MCF 10A (cell line): ENCODE results near the gene PSMG3. TPM values are rescaled to one million over a fixed set of nuclear protein-coding genes. Genes with fewer than 3 reads are reported as not detected.

Source experiments
- BruUV-seq: library from RNA; stranded (reverse); fragments of 400-500 nt; replicated peaks from 2 replicates; lab custom pipeline; 2021; lab: Mats Ljungman, UMichigan
- CTCF ChIA-PET: fragments of 300-600 bp; sonication (Branson Sonifier 250); formaldehyde crosslinking; extraction: SDS; loops from one replicate; lab custom pipeline; 2021; ENCODE audit warnings: antibody characterized with exemption, inconsistent platforms; lab: Yijun Ruan, JAX
- POLR2A ChIA-PET: fragments of 300-600, 350-650 bp; sonication (Branson Sonifier 250); formaldehyde crosslinking; extraction: SDS; loops from one replicate; lab custom pipeline; 2020; ENCODE audit warnings: antibody characterized with exemption, inconsistent platforms; lab: Yijun Ruan, JAX
- DNase-seq: peaks from one replicate; pipeline ENCODE4 v3.0.0-alpha.2; 2018; ENCODE audit not compliant: unreplicated experiment
- H3K27ac Mint-ChIP-seq: one replicate; pipeline ENCODE4 v1.8.0; 2022; ENCODE audit warnings: mild to moderate bottlenecking, low read depth, mixed read lengths; ENCODE audit not compliant: unreplicated experiment
- H3K27me3 Mint-ChIP-seq: one replicate; pipeline ENCODE4 v1.8.0; 2022; ENCODE audit warnings: mixed read lengths; ENCODE audit not compliant: insufficient read depth, unreplicated experiment
- H3K36me3 Mint-ChIP-seq: one replicate; pipeline ENCODE4 v1.8.0; 2022; ENCODE audit warnings: mild to moderate bottlenecking, moderate library complexity, mixed read lengths; ENCODE audit not compliant: insufficient read depth, unreplicated experiment
- H3K4me1 Mint-ChIP-seq: one replicate; pipeline ENCODE4 v1.8.0; 2022; ENCODE audit warnings: mixed read lengths; ENCODE audit not compliant: insufficient read depth, unreplicated experiment
- H3K4me3 Mint-ChIP-seq: one replicate; pipeline ENCODE4 v1.8.0; 2022; ENCODE audit warnings: mild to moderate bottlenecking, moderate library complexity, mixed read lengths; ENCODE audit not compliant: unreplicated experiment
- H3K9me3 Mint-ChIP-seq: one replicate; pipeline ENCODE4 v1.8.0; 2022; ENCODE audit warnings: mixed read lengths; ENCODE audit not compliant: unreplicated experiment
- CTCF ChIP-seq: fragments of 200-600 bp; IDR thresholded peaks from one replicate; pipeline ENCODE4 v1.8.0; 2022; ENCODE audit warnings: antibody characterized with exemption, mild to moderate bottlenecking; ENCODE audit not compliant: unreplicated experiment
- intact Hi-C: fragments of 100-400 bp; cut with micrococcal nuclease; formaldehyde crosslinking; loops from 2 replicates; pipeline ENCODE4 v1.14.1; 2022
- total RNA-seq: library from RNA; stranded (reverse); gene quantifications from 2 replicates; pipeline ENCODE4 v1.2.3, GENCODE V29; 2022

Gene PSMG3
- total RNA-seq, 1 experiment from 2014 or later = 42.1 TPM

- Mint-ChIP-seq H3K4me3 (no peak overlapping the region), H3K4me1 (peaks cover 7% of the 10 kb centered on the region), H3K36me3 (peaks cover 2% of the 10 kb centered on the region), H3K9me3 (no peaks in the 10 kb centered on the region), H3K27me3 (peaks cover 74% of the 10 kb centered on the region), H3K27ac (no peak overlapping the region)
- CTCF ChIA-PET = no interaction called here
- BruUV-seq = no TSS peak
- no peak for TF ChIP-seq CTCF
- no peak for DNase-seq
- intact Hi-C loops = no loop called here
- POLR2A ChIA-PET = no interaction called here
Measured at GRCh38 chr7:1604383-1604782, 34.6 kb upstream of the PSMG3 start.

- H3K9me3 Mint-ChIP-seq = no peaks in the 10 kb centered on the region
- H3K27me3 Mint-ChIP-seq = peaks cover 79% of the 10 kb centered on the region
- ChIA-PET POLR2A (no interaction called here), CTCF (no interaction called here)
- DNase-seq = no peak
- peaks cover 7% of the 10 kb centered on the region for H3K4me1 Mint-ChIP-seq
- no peak for TF ChIP-seq CTCF
- no peak overlapping the region for H3K27ac Mint-ChIP-seq
- BruUV-seq = no TSS peak
- no peaks in the 10 kb centered on the region for H3K36me3 Mint-ChIP-seq
- intact Hi-C loops = no loop called here
- no peak overlapping the region for H3K4me3 Mint-ChIP-seq
Measured at GRCh38 chr7:1603346-1604225, 33.8 kb upstream of the PSMG3 start.

GRCh38 chr7:1602386-1602785 lies 32.6 kb upstream of the PSMG3 start:
- Mint-ChIP-seq H3K9me3 (no peaks in the 10 kb centered on the region), H3K27me3 (peaks cover 86% of the 10 kb centered on the region), H3K36me3 (no peaks in the 10 kb centered on the region), H3K27ac (no peak overlapping the region), H3K4me1 (peaks cover 6% of the 10 kb centered on the region), H3K4me3 (no peak overlapping the region)
- intact Hi-C loops = no loop called here
- CTCF ChIA-PET = no interaction called here
- no TSS peak for BruUV-seq
- no peak for DNase-seq
- POLR2A ChIA-PET = no interaction called here
- no peak for TF ChIP-seq CTCF

- intact Hi-C loops = no loop called here
- no peak for DNase-seq
- TF ChIP-seq CTCF = no peak
- no TSS peak for BruUV-seq
- peaks cover 2% of the 10 kb centered on the region for H3K4me1 Mint-ChIP-seq
- no peaks in the 10 kb centered on the region for H3K9me3 Mint-ChIP-seq
- H3K27ac Mint-ChIP-seq = no peak overlapping the region
- no peak overlapping the region for H3K4me3 Mint-ChIP-seq
- no peaks in the 10 kb centered on the region for H3K36me3 Mint-ChIP-seq
- POLR2A ChIA-PET = no interaction called here
- CTCF ChIA-PET = no interaction called here
- peaks cover 86% of the 10 kb centered on the region for H3K27me3 Mint-ChIP-seq
Measured at GRCh38 chr7:1601956-1602355, 32.1 kb upstream of the PSMG3 start.
